SK-N-SH (cell line): ENCODE results near the gene TNFAIP1. TPM values are rescaled to one million over a fixed set of nuclear protein-coding genes. Genes with fewer than 3 reads are reported as not detected.

Source experiments
- CTCF ChIA-PET: fragments of 300-600, 350-600 bp; formaldehyde crosslinking; extraction: SDS; loops from one replicate; lab custom pipeline; 2021; lab: Yijun Ruan, JAX
- POLR2A ChIA-PET: fragments of 350-600 bp; sonication (Branson Sonifier 250); formaldehyde crosslinking; extraction: SDS; loops from one replicate; lab custom pipeline; 2020; ENCODE audit warnings: antibody characterized with exemption, inconsistent platforms; lab: Yijun Ruan, JAX
- DNase-seq: peaks from one replicate; pipeline ENCODE4 v3.0.0; 2012
- H2AFZ ChIP-seq: fragments of 200-600 bp; sonication (generic); 2 replicates; pipeline ENCODE4 v1.8.1; 2016; ENCODE audit warnings: antibody characterized with exemption, mild to moderate bottlenecking, low read depth
- H3F3A ChIP-seq: fragments of 200-600 bp; sonication (generic); replicated peaks from 2 replicates; pipeline ENCODE3; 2016; ENCODE audit warnings: antibody characterized with exemption, mild to moderate bottlenecking; ENCODE audit not compliant: insufficient read depth
- H3K27ac ChIP-seq, 2 experiments: fragments of 200-500 bp in 1 of 2; fragments of 200-600 bp in 1 of 2; sonication (Bioruptor generic) in 1 of 2; sonication (generic), shearing (Covaris generic) in 1 of 2; 2 replicates each; pipeline versions ENCODE4 v1.5.1 to v1.6.1; 2014 to 2016; ENCODE audit warnings: low read depth in 2 of 2, inconsistent platforms in 1 of 2, low read length in 1 of 2, mild to moderate bottlenecking in 1 of 2, mixed read lengths in 1 of 2
- H3K27me3 ChIP-seq: fragments of 200-600 bp; sonication (generic), shearing (Covaris generic); 2 replicates; pipeline ENCODE4 v1.6.1; 2016; ENCODE audit warnings: mixed run types; ENCODE audit not compliant: insufficient read depth
- H3K36me3 ChIP-seq, 2 experiments: fragments of 200-500 bp in 1 of 2; fragments of 200-600 bp in 1 of 2; sonication (Bioruptor generic) in 1 of 2; sonication (generic) in 1 of 2; replicated peaks in 1 of 2; 2 replicates each; pipeline versions ENCODE3 to v1.5.1; 2014 to 2016; ENCODE audit warnings: low read length in 1 of 2, mild to moderate bottlenecking in 1 of 2; ENCODE audit not compliant: insufficient read depth in 2 of 2, control insufficient read depth in 1 of 2
- H3K4me1 ChIP-seq, 2 experiments: fragments of 200-500 bp in 1 of 2; fragments of 200-600 bp in 1 of 2; sonication (Bioruptor generic) in 1 of 2; sonication (generic), shearing (Covaris generic) in 1 of 2; 2 replicates each; pipeline versions ENCODE4 v1.5.1 to v1.6.1; 2014 to 2016; ENCODE audit warnings: low read depth in 1 of 2, low read length in 1 of 2, mixed run types in 1 of 2; ENCODE audit not compliant: insufficient read depth in 2 of 2, control insufficient read depth in 1 of 2
- H3K4me2 ChIP-seq: fragments of 200-600 bp; sonication (generic), shearing (Covaris generic); 2 replicates; pipeline ENCODE4 v1.6.1; 2017; ENCODE audit warnings: mixed run types
- H3K4me3 ChIP-seq, 2 experiments: fragments of 200-500 bp in 1 of 2; fragments of 200-600 bp in 1 of 2; sonication (Bioruptor generic) in 1 of 2; sonication (generic), shearing (Covaris generic) in 1 of 2; 2 replicates each; pipeline versions ENCODE4 v1.5.1 to v1.8.1; 2014 to 2016; ENCODE audit warnings: low read depth in 2 of 2, inconsistent platforms in 1 of 2, low read length in 1 of 2, mild to moderate bottlenecking in 1 of 2, mixed read lengths in 1 of 2, moderate library complexity in 1 of 2
- H3K79me2 ChIP-seq: fragments of 200-600 bp; sonication (generic); 2 replicates; pipeline ENCODE4 v1.8.1; 2017; ENCODE audit warnings: mild to moderate bottlenecking; ENCODE audit not compliant: insufficient read depth
- H3K9ac ChIP-seq: fragments of 200-600 bp; sonication (generic); 2 replicates; pipeline ENCODE4 v1.6.1; 2017; ENCODE audit warnings: mixed run types
- H3K9me2 ChIP-seq: fragments of 200-600 bp; sonication (generic); 2 replicates; pipeline ENCODE4 v1.6.1; 2017; ENCODE audit warnings: mixed run types
- H3K9me3 ChIP-seq: fragments of 200-600 bp; sonication (generic); 2 replicates; pipeline ENCODE4 v1.6.1; 2017; ENCODE audit warnings: mixed run types, mild to moderate bottlenecking, moderate library complexity
- H4K20me1 ChIP-seq: fragments of 200-600 bp; sonication (generic); 2 replicates; pipeline ENCODE4 v1.6.1; 2017; ENCODE audit warnings: mild to moderate bottlenecking, mixed run types; ENCODE audit not compliant: insufficient read depth
- CHD2 ChIP-seq: fragments of 150-350 bp; IDR thresholded peaks from 2 replicates; pipeline ENCODE4 v1.6.1; 2018; ENCODE audit warnings: low read length; ENCODE audit not compliant: partially characterized antibody
- CTCF ChIP-seq: fragments of 200-600 bp; sonication (generic); IDR thresholded peaks from 2 replicates; pipeline ENCODE4 v1.6.1; 2017; ENCODE audit warnings: antibody characterized with exemption, mild to moderate bottlenecking, moderate library complexity
- EZH2phosphoT487 ChIP-seq: fragments of 200-600 bp; sonication (generic); IDR thresholded peaks from 2 replicates; pipeline ENCODE4 v1.6.1; 2017; ENCODE audit warnings: low read depth, mixed run types, mild to moderate bottlenecking, antibody characterized with exemption, moderate library complexity, borderline replicate concordance
- FOSL2 ChIP-seq: IDR thresholded peaks from 2 replicates; pipeline ENCODE4 v1.4.0; 2012; ENCODE audit warnings: low read depth, mild to moderate bottlenecking, moderate library complexity, borderline replicate concordance
- FOXM1 ChIP-seq: IDR thresholded peaks from 2 replicates; pipeline ENCODE4 v1.4.0; 2012; ENCODE audit warnings: low read depth, mild to moderate bottlenecking
- GABPA ChIP-seq: IDR thresholded peaks from 2 replicates; pipeline ENCODE4 v1.4.0; 2012; ENCODE audit warnings: low read depth, mild to moderate bottlenecking
- GATA2 ChIP-seq: sonication (generic); formaldehyde crosslinking; IDR thresholded peaks from 2 replicates; pipeline ENCODE4 v1.5.0; 2020; ENCODE audit warnings: mild to moderate bottlenecking, missing genetic modification reagents
- IRF3 ChIP-seq: fragments of 150-350 bp; IDR thresholded peaks from 2 replicates; pipeline ENCODE4 v1.6.1; 2016; ENCODE audit warnings: mild to moderate bottlenecking, low read depth, low read length
- MAX ChIP-seq: IDR thresholded peaks from 2 replicates; pipeline ENCODE4 v1.4.0; 2012; ENCODE audit warnings: low read depth
- MXI1 ChIP-seq: IDR thresholded peaks from 2 replicates; pipeline ENCODE4 v1.6.1; 2012; ENCODE audit warnings: mild to moderate bottlenecking, low read depth, low read length, improper control_type of control experiment
- NFIC ChIP-seq: IDR thresholded peaks from 2 replicates; pipeline ENCODE4 v1.4.0; 2012; ENCODE audit warnings: borderline replicate concordance
- POLR2AphosphoS5 ChIP-seq: IDR thresholded peaks from 2 replicates; pipeline ENCODE4 v1.6.1; 2012; ENCODE audit warnings: low read depth, low read length
- RCOR1 ChIP-seq: fragments of 150-350 bp; IDR thresholded peaks from 2 replicates; pipeline ENCODE4 v1.6.1; 2017; ENCODE audit warnings: antibody characterized with exemption, low read length
- RFX5 ChIP-seq: IDR thresholded peaks from 2 replicates; pipeline ENCODE4 v1.6.1; 2012; ENCODE audit warnings: mild to moderate bottlenecking, improper control_type of control experiment, low read length
- RXRA ChIP-seq: IDR thresholded peaks from 2 replicates; pipeline ENCODE4 v1.4.0; 2012; ENCODE audit warnings: low read depth, mild to moderate bottlenecking, borderline replicate concordance
- TEAD4 ChIP-seq: IDR thresholded peaks from 2 replicates; pipeline ENCODE4 v1.4.0; 2012; ENCODE audit warnings: mild to moderate bottlenecking, borderline replicate concordance; ENCODE audit not compliant: insufficient read depth
- USF1 ChIP-seq: IDR thresholded peaks from 2 replicates; pipeline ENCODE4 v1.4.0; 2012; ENCODE audit warnings: low read depth, borderline replicate concordance
- USF2 ChIP-seq: fragments of 150-350 bp; IDR thresholded peaks from 2 replicates; pipeline ENCODE4 v1.6.1; 2017; ENCODE audit warnings: antibody characterized with exemption, low read length, low read depth, borderline replicate concordance
- ZBTB33 ChIP-seq: IDR thresholded peaks from 2 replicates; pipeline ENCODE4 v1.4.0; 2012; ENCODE audit warnings: low read depth, borderline replicate concordance
- WGBS: methylation state at CpG from one replicate; pipeline ENCODE4 v1.1.6; 2017; ENCODE audit warnings: low lambda C conversion rate; 5-methylcytosine and 5-hydroxymethylcytosine counted together
- polyA plus RNA-seq, 3 experiments: library from polyadenylated mRNA; depleted of rRNA; stranded (reverse); fragments of >200 nt; gene quantifications; 2 replicates each; pipeline ENCODE4 v1.2.3, GENCODE V29; 2012

Gene TNFAIP1
- polyA plus RNA-seq, 1 of the 3 experiments (the other 2 are of a cell fraction), result 52.0 TPM

- no peak overlapping the region for H3K9ac ChIP-seq
- H3K4me3 ChIP-seq, result no peak overlapping the region
- H4K20me1 ChIP-seq, result no peaks in the 10 kb centered on the region
- CTCF ChIA-PET, result interaction anchor here (0.6 to 1.2 kb wide), 2 partner anchors 23 to 30 kb away, joined by 3 read pairs; partner anchors contain the start of gene TMEM97
- no peak for TF ChIP-seq MAX
- TF ChIP-seq RCOR1, result no peak
- no peak for TF ChIP-seq EZH2phosphoT487
- TF ChIP-seq GATA2 (CRISPR knock-in tag), result no peak
- no peak for TF ChIP-seq RFX5
- TF ChIP-seq NFIC, result no peak
- WGBS, result 42% methylated on average over 3 of the region's 3 CpGs
- H3K9me2 ChIP-seq, result no peaks in the 10 kb centered on the region
- no peak for DNase-seq
- POLR2A ChIA-PET, result no interaction called here
- peaks cover 3% of the 10 kb centered on the region for H3F3A ChIP-seq
- H3K36me3 ChIP-seq, result no peaks in the 10 kb centered on the region
- H3K4me2 ChIP-seq, result no peak overlapping the region
- no peak overlapping the region for H3K27ac ChIP-seq
- no peaks in the 10 kb centered on the region for H3K9me3 ChIP-seq
- H3K27me3 ChIP-seq, result no peaks in the 10 kb centered on the region; the same call in 1 of the 2 replicates
- no peaks in the 10 kb centered on the region for H3K4me1 ChIP-seq
- H3K79me2 ChIP-seq, result no peaks in the 10 kb centered on the region
- H2AFZ ChIP-seq, result no peak overlapping the region
Measured at GRCh38 chr17:28295677-28296578, 39.6 kb upstream of the TNFAIP1 start.

- no peaks in the 10 kb centered on the region; the same call in 1 of the 2 replicates for H3K27me3 ChIP-seq
- no peak overlapping the region for H3K27ac ChIP-seq
- POLR2A ChIA-PET, result no interaction called here
- CTCF ChIA-PET, result interaction anchor here (0.6 to 1.1 kb wide), 3 partner anchors 10 to 151 kb away, joined by 3 read pairs; no protein-coding TSS in a partner anchor
- no peaks in the 10 kb centered on the region for H3K9me3 ChIP-seq
- H3K4me3 ChIP-seq, result no peak overlapping the region
- no peaks in the 10 kb centered on the region for H3K4me1 ChIP-seq
- no peak overlapping the region for H3K4me2 ChIP-seq
- no peaks in the 10 kb centered on the region for H3K36me3 ChIP-seq
- H4K20me1 ChIP-seq, result no peaks in the 10 kb centered on the region
- no peaks in the 10 kb centered on the region for H3K79me2 ChIP-seq
- no peaks in the 10 kb centered on the region for H3F3A ChIP-seq
- no peak overlapping the region for H3K9ac ChIP-seq
- no peak for DNase-seq
- no peak overlapping the region for H2AFZ ChIP-seq
- no peaks in the 10 kb centered on the region for H3K9me2 ChIP-seq
- WGBS, result 80% methylated on average over 3 of the region's 3 CpGs
- no peak for TF ChIP-seq CTCF
- TF ChIP-seq GATA2 (CRISPR knock-in tag), result no peak
- TF ChIP-seq IRF3, result no peak
- no peak for TF ChIP-seq GABPA
- TF ChIP-seq TEAD4, result no peak
- no peak for TF ChIP-seq RXRA
- no peak for TF ChIP-seq USF1
- no peak for TF ChIP-seq CHD2
- no peak for TF ChIP-seq USF2
- TF ChIP-seq RCOR1, result no peak
- TF ChIP-seq POLR2AphosphoS5, result no peak
- no peak for TF ChIP-seq FOSL2
- no peak for TF ChIP-seq ZBTB33
- TF ChIP-seq MXI1, result no peak
- no peak for TF ChIP-seq FOXM1
- TF ChIP-seq NFIC, result no peak
Measured at GRCh38 chr17:28298449-28298848, 37.1 kb upstream of the TNFAIP1 start.
